HepG2 (cell line): ENCODE results near the gene IFT172. TPM values are rescaled to one million over a fixed set of nuclear protein-coding genes. Genes with fewer than 3 reads are reported as not detected.

ENCODE experiments used
- GTF3A ChIP-seq: sonication (generic); formaldehyde crosslinking; conservative IDR thresholded peaks from 2 replicates; pipeline ENCODE4 v1.4.0; 2020; ENCODE audit warnings: mild to moderate bottlenecking, missing genetic modification reagents
- NCOA5 ChIP-seq: sonication (generic); formaldehyde crosslinking; IDR thresholded peaks from 2 replicates; pipeline ENCODE4 v1.4.0; 2020; ENCODE audit warnings: missing genetic modification reagents
- PHF8 ChIP-seq: sonication (generic); formaldehyde crosslinking; IDR thresholded peaks from 2 replicates; pipeline ENCODE4 v1.5.0; 2020; ENCODE audit warnings: missing genetic modification reagents
- RXRB ChIP-seq: IDR thresholded peaks from 2 replicates; pipeline ENCODE4 v1.6.1; 2016; ENCODE audit warnings: borderline replicate concordance, missing genetic modification reagents, missing compliant biosample characterization
- ZNF747 ChIP-seq: sonication (generic); formaldehyde crosslinking; IDR thresholded peaks from 2 replicates; pipeline ENCODE4 v1.8.1; 2023; ENCODE audit warnings: missing genetic modification reagents, mild to moderate bottlenecking, borderline replicate concordance
- polyA plus RNA-seq, 8 experiments: library from polyadenylated mRNA; depleted of rRNA in 3 of 8; stranded (reverse) in 7 of 8; unstranded in 1 of 8; fragments of >200 nt; fragmentation: Illumina TruSeq in 4 of 8; extraction: Trizol in 4 of 8; gene quantifications; 2 replicates each; pipeline versions ENCODE4 v1.2.1 to v1.2.3, GENCODE V29; 2011 to 2016; ENCODE audit warnings: low read depth in 4 of 8, missing spikeins in 1 of 8, mixed read lengths in 1 of 8; ENCODE audit not compliant: insufficient read depth in 1 of 8
- total RNA-seq, 5 experiments: library from RNA; depleted of rRNA; stranded (reverse); fragments of >200 nt; fragmentation: Illumina TruSeq; extraction: Trizol; gene quantifications; 2 replicates each; pipeline ENCODE4 v1.2.3, GENCODE V29; 2016; ENCODE audit warnings: low read depth in 1 of 5
- TF ChIP-seq, protein P1 (sequence below): sonication (generic); formaldehyde crosslinking; IDR thresholded peaks from 2 replicates; pipeline ENCODE4 v1.4.0; 2020; ENCODE audit warnings: mild to moderate bottlenecking, low read depth, missing genetic modification reagents
- TF ChIP-seq, protein P2 (sequence below): sonication (generic); formaldehyde crosslinking; IDR thresholded peaks from 2 replicates; pipeline ENCODE4 v1.9.0; 2021; ENCODE audit warnings: missing genetic modification reagents, mild to moderate bottlenecking, borderline replicate concordance
- TF ChIP-seq, protein P3 (sequence below): sonication (generic); formaldehyde crosslinking; IDR thresholded peaks from 2 replicates; pipeline ENCODE4 v1.5.0; 2020; ENCODE audit warnings: missing genetic modification reagents
- TF ChIP-seq, protein P4 (sequence below): IDR thresholded peaks from 2 replicates; pipeline ENCODE4 v1.6.1; 2016; ENCODE audit warnings: missing biosample characterization, missing genetic modification reagents, low read depth
- TF ChIP-seq, protein P5 (sequence below): sonication (generic); formaldehyde crosslinking; IDR thresholded peaks from 2 replicates; pipeline ENCODE4 v1.8.0; 2022; ENCODE audit warnings: mild to moderate bottlenecking, missing genetic modification reagents; ENCODE audit not compliant: insufficient replicate concordance
- TF ChIP-seq, protein P6 (sequence below): sonication (generic); formaldehyde crosslinking; IDR thresholded peaks from 2 replicates; pipeline ENCODE4 v1.5.0; 2020; ENCODE audit warnings: missing genetic modification reagents, mild to moderate bottlenecking, borderline replicate concordance
- TF ChIP-seq, protein P7 (sequence below): sonication (generic); formaldehyde crosslinking; IDR thresholded peaks from 2 replicates; pipeline ENCODE4 v1.5.1; 2020; ENCODE audit warnings: mild to moderate bottlenecking, moderate library complexity, missing genetic modification reagents
- TF ChIP-seq, protein P8 (sequence below): sonication (generic); formaldehyde crosslinking; IDR thresholded peaks from 2 replicates; pipeline ENCODE4 v1.4.0; 2020; ENCODE audit warnings: missing genetic modification reagents, borderline replicate concordance
- TF ChIP-seq, protein P9 (sequence below): sonication (generic); formaldehyde crosslinking; IDR thresholded peaks from 2 replicates; pipeline ENCODE4 v1.4.0; 2020; ENCODE audit warnings: low read depth, mild to moderate bottlenecking, missing genetic modification reagents

IFT172 gene
- total and polyA plus RNA-seq, 2 of the 13 experiments (the other 11 are each of a cell fraction or from before 2014, with no cell fraction given) = 21.6 to 35.7 TPM

DNA sequence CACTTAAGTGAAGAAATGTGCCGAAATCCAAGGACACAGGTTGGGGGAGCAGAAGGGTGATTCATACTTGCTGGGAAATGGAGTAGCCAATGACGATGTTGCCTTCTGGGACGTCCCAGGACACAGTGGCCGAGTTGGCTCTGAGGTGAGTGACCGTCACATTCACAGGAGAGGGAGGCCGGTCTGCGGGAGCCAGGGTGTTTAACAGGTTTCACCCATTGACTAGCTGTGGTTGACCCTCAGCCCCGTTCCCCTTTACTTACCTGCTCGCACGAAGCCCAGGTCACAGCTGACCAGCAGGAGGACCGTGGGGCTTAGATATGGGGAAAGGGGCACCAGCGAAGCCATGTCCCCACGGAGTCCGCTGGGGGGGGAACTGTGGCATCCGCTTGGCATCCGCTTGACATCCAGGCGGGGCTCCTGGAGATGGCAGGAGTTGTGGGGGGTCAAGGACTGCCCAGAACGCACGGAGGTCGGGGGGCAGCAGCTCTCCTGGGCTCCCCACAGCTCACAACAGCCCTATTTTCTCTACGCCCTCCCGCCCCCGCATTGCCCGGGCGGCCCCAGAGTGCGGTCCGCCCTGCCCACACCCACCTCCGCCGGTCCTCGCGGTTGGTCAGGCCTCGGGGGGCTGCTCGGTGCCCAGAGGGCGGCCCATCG is 4.9 kb upstream of the IFT172 start (continued):
- TF ChIP-seq RXRB (CRISPR knock-in tag) (peak; percentile 35; the same call in 1 of the 2 replicates), PHF8 (CRISPR knock-in tag) (no peak), ZNF747 (CRISPR knock-in tag) (no peak), NCOA5 (CRISPR knock-in tag) (no peak), GTF3A (CRISPR knock-in tag) (no peak)
- TF ChIP-seq, protein P1, sequence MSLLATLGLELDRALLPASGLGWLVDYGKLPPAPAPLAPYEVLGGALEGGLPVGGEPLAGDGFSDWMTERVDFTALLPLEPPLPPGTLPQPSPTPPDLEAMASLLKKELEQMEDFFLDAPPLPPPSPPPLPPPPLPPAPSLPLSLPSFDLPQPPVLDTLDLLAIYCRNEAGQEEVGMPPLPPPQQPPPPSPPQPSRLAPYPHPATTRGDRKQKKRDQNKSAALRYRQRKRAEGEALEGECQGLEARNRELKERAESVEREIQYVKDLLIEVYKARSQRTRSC (CRISPR knock-in tag) = no peak
- TF ChIP-seq, protein P2, sequence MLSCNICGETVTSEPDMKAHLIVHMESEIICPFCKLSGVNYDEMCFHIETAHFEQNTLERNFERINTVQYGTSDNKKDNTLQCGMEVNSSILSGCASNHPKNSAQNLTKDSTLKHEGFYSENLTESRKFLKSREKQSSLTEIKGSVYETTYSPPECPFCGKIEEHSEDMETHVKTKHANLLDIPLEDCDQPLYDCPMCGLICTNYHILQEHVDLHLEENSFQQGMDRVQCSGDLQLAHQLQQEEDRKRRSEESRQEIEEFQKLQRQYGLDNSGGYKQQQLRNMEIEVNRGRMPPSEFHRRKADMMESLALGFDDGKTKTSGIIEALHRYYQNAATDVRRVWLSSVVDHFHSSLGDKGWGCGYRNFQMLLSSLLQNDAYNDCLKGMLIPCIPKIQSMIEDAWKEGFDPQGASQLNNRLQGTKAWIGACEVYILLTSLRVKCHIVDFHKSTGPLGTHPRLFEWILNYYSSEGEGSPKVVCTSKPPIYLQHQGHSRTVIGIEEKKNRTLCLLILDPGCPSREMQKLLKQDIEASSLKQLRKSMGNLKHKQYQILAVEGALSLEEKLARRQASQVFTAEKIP (CRISPR knock-in tag) = no peak
- TF ChIP-seq, protein P3, sequence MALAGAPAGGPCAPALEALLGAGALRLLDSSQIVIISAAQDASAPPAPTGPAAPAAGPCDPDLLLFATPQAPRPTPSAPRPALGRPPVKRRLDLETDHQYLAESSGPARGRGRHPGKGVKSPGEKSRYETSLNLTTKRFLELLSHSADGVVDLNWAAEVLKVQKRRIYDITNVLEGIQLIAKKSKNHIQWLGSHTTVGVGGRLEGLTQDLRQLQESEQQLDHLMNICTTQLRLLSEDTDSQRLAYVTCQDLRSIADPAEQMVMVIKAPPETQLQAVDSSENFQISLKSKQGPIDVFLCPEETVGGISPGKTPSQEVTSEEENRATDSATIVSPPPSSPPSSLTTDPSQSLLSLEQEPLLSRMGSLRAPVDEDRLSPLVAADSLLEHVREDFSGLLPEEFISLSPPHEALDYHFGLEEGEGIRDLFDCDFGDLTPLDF (CRISPR knock-in tag) = no peak
- TF ChIP-seq, protein P4, sequence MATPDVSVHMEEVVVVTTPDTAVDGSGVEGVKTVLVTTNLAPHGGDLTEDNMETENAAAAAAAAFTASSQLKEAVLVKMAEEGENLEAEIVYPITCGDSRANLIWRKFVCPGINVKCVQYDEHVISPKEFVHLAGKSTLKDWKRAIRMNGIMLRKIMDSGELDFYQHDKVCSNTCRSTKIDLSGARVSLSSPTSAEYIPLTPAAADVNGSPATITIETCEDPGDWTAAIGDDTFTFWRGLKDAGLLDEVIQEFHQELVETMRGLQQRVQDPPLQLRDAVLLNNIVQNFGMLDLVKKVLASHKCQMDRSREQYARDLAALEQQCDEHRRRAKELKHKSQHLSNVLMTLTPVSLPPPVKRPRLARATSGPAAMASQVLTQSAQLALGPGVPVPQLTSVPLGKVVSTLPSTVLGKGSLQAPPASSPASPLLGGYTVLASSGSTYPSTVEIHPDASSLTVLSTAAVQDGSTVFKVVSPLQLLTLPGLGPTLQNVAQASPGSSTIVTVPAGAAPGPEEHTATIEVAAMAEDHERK (CRISPR knock-in tag) = no peak
- TF ChIP-seq, protein P5, sequence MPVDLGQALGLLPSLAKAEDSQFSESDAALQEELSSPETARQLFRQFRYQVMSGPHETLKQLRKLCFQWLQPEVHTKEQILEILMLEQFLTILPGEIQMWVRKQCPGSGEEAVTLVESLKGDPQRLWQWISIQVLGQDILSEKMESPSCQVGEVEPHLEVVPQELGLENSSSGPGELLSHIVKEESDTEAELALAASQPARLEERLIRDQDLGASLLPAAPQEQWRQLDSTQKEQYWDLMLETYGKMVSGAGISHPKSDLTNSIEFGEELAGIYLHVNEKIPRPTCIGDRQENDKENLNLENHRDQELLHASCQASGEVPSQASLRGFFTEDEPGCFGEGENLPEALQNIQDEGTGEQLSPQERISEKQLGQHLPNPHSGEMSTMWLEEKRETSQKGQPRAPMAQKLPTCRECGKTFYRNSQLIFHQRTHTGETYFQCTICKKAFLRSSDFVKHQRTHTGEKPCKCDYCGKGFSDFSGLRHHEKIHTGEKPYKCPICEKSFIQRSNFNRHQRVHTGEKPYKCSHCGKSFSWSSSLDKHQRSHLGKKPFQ (CRISPR knock-in tag) = no peak
- TF ChIP-seq, protein P6, sequence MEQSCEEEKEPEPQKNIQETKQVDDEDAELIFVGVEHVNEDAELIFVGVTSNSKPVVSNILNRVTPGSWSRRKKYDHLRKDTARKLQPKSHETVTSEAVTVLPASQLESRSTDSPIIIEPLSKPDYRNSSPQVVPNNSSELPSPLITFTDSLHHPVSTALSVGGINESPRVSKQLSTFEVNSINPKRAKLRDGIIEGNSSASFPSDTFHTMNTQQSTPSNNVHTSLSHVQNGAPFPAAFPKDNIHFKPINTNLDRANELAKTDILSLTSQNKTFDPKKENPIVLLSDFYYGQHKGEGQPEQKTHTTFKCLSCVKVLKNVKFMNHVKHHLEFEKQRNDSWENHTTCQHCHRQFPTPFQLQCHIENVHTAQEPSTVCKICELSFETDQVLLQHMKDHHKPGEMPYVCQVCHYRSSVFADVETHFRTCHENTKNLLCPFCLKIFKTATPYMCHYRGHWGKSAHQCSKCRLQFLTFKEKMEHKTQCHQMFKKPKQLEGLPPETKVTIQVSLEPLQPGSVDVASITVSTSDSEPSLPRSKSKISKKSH = peak; percentile 55; the same call in 1 of the 2 replicates
- TF ChIP-seq, protein P7, sequence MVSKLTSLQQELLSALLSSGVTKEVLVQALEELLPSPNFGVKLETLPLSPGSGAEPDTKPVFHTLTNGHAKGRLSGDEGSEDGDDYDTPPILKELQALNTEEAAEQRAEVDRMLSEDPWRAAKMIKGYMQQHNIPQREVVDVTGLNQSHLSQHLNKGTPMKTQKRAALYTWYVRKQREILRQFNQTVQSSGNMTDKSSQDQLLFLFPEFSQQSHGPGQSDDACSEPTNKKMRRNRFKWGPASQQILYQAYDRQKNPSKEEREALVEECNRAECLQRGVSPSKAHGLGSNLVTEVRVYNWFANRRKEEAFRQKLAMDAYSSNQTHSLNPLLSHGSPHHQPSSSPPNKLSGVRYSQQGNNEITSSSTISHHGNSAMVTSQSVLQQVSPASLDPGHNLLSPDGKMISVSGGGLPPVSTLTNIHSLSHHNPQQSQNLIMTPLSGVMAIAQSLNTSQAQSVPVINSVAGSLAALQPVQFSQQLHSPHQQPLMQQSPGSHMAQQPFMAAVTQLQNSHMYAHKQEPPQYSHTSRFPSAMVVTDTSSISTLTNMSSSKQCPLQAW (CRISPR knock-in tag) = no peak
- TF ChIP-seq, protein P8, sequence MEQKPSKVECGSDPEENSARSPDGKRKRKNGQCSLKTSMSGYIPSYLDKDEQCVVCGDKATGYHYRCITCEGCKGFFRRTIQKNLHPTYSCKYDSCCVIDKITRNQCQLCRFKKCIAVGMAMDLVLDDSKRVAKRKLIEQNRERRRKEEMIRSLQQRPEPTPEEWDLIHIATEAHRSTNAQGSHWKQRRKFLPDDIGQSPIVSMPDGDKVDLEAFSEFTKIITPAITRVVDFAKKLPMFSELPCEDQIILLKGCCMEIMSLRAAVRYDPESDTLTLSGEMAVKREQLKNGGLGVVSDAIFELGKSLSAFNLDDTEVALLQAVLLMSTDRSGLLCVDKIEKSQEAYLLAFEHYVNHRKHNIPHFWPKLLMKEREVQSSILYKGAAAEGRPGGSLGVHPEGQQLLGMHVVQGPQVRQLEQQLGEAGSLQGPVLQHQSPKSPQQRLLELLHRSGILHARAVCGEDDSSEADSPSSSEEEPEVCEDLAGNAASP (CRISPR knock-in tag) = no peak
- TF ChIP-seq, protein P9, sequence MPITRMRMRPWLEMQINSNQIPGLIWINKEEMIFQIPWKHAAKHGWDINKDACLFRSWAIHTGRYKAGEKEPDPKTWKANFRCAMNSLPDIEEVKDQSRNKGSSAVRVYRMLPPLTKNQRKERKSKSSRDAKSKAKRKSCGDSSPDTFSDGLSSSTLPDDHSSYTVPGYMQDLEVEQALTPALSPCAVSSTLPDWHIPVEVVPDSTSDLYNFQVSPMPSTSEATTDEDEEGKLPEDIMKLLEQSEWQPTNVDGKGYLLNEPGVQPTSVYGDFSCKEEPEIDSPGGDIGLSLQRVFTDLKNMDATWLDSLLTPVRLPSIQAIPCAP = no peak
